GM21447 (cell line): Measurements from ENCODE around the gene DGKG.

Experiments
- ATAC-seq: cut with Tn5 transposase; IDR thresholded peaks from one replicate; pipeline ENCODE4 v1.9.1; 2021; ENCODE audit not compliant: unreplicated experiment

The DGKG gene

DNA sequence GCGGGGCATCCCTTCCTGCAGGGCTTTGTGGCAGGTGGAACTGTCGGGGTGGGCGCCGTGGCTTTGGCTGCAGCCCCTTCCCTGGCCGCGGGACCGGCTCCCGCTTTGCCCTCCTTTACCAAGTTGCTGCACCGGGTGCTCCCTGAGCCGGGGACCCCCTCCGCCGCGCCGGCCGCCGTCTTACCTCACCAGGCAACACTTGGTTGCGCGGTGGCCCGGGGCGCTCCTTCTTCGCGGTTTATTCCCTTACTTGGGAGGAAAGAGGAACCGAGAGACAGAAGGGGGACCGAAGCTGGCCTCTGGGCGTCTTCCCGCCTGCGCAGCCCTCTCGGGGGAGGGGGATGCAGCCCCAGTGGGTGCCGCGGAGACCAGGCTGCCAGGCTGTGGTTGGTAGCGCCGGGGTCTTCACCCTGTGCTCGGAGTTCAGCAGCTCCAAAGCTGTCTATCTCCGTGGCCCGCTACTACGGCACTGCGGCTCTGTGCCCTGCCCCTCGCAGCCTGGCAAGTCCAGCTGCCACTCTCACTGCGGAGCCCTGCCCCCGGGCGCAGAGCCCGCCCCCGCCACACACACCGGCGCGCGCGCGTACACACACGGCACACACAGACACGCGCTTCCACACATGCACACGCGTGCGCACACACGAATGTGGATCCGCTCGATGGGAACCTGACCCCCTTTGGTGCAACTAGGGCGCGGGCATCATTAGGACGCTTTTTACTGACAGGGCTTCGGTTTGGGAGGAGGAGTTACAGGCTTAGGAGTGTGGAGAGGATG, at the start of gene DGKG:
TSS of gene DGKG (minus strand) at position 473 of the 775 bp plus-strand sequence. CDS start 41,775 bp downstream, outside the sequence.
- ATAC-seq, result peak; percentile 78

DNA sequence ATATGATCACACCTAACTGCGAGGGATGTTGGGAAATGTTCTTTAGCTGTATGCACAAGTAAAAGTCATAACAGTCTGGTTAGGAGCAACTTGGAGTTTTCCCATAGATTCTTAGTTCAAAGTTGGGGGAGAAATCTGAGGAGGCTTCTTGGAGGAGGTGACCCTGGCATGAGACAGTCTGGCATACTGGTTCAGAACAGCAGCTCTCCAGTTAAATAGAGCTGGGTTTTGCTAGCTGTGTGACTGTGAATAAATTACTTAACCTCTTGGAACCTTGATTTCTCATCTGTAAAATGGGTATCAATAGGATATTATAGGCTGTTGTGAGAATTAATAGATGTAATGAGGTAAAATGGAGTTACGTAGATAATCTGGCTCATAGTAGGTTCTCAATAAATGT, 49.1 kb upstream of the DGKG start:
- ATAC-seq, result no peak

GRCh38 chr3:186406669-186407635, 44.9 kb upstream of the DGKG start:
- no peak for ATAC-seq

DNA sequence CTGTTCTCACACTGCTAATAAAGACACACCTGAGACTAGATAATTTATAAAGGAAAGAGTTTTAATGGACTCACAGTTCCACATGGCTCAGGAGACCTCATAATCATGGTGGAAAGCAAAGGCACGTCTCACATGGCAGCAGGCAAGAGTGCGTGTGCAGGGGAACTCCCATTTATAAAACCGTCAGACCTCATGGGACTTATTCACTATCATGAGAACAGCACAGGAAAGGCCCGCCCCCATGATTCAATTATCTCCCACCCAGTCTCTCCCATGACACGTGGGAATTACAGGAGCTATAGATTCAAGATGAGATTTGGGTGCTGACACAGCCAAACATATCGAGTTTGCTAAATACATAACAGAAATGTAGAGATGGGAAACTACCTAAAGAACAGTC, 39.5 kb upstream of the DGKG start:
- no peak for ATAC-seq

DNA sequence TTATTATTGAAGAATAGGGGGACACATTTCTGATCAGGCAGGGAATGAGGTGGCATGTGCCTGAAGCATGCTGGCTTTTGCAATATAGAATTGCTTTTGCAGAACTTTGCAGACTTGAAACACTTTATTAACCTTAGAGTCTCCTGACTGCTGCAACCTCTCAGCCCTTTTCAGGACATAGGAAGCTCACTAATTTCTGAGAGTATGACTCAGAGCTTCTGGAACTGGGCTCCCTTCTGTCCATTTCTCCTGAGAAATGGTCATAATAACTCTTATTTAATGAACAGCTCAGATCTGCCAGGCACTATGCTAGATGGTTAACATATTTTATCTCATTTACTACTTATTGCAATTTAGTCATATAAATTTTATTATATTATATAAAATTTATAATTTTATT, 38.6 kb upstream of the DGKG start:
- no peak for ATAC-seq

- no peak for ATAC-seq
Measured at GRCh38 chr3:186400026-186400425, 38.0 kb upstream of the DGKG start.

DNA sequence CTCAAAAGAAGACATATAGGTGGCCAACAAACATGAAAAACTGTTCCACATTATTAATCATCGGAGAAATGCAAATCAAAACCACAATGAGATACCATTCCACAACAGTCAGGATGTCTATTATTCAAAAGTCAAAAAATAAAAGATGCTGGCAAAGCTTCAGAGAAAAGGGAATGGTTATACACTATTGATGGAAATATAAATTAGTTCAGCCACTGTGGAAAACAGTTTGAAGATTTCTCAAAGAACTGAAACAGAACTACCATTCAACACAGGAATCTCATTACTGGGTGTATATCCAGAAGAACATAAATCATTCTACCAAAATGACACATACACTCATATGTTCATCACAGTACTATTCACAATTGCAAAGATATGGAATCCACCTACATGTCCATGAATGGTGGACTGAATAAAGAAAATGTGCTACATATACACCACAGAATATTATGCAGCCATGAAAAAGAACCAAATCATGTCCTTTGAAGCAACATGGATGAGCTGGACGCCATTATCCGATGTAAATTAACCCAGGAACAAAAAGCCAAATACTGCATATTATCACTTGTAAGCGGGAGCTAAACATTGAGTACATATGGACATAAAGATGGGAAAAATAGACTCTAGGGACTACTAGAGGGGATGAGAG, 32.7 kb upstream of the DGKG start:
- no peak for ATAC-seq

GRCh38 chr3:186386883-186387560, 25.0 kb upstream of the DGKG start:
- ATAC-seq, result no peak

GRCh38 chr3:186385856-186386602, 24.0 kb upstream of the DGKG start:
- no peak for ATAC-seq

- no peak for ATAC-seq
Measured at GRCh38 chr3:186383026-186383993, 21.3 kb upstream of the DGKG start.

GRCh38 chr3:186382217-186382885, 20.3 kb upstream of the DGKG start:
- peak; percentile 67 for ATAC-seq

- ATAC-seq, result peak; percentile 21
Measured at GRCh38 chr3:186381424-186382216, 19.6 kb upstream of the DGKG start.

DNA sequence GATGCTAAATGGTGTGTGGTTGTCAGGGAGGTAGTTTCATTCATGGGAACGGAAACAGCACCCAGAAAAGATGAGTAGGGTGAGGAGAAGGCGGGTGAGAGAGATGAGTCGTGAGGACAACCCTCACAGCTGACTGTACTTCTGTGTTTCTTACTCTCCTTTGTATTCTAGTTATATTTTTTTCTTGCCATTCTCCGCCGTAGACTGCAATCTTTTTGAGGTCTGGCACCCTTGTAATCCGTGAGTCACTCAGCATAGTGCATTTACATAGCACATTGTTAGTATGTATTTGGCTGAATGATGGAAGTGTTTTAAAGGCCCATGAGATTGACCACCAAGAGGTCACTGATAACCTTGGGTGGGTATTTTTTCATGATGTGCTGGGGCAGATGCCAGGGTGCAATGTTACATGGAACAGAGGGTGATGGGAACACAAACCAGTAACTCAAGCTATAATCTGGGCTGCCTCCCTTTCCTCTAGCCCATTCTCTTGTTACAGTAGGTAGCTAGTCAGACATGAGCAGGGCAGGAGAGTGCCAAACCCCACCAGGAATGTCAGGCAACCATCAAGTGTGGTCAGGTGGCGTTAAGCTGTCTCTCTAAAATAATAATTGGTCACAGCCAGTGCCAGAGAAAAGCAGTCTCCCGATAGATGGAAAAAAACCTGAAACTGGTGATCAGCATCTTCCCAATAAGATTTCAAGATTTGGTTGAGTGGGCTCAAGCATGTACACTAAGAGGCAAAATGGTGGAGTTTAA, 18.8 kb upstream of the DGKG start:
- no peak for ATAC-seq

GRCh38 chr3:186375443-186375842, 13.4 kb upstream of the DGKG start:
- ATAC-seq, result no peak

- ATAC-seq, result no peak
Measured at GRCh38 chr3:186374376-186374775, 12.3 kb upstream of the DGKG start.

GRCh38 chr3:186369217-186369616, 7.2 kb upstream of the DGKG start:
- no peak for ATAC-seq

DNA sequence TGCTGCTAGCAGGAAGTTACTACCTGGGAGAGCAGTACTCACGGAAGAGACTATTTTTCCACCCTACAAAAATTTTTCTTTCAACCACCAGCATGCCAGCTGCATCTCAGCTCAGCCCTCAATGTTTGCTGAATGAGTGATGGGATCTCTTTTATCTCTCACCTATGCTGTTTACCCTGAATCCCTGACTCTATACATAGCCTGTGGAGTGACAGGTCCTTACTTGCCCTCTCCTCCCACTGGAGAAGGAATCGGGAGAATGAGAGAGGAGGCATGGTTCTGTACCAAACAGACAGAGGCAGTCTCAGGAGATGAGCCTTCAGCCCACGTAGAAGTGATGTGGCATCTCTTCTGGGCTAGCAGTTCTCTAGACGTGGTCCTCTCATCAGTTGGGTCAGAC, 6.7 kb upstream of the DGKG start:
- ATAC-seq, result no peak
